AG04449 (cell line): ENCODE results near the gene PDE8A.

Source experiments
- CTCF ChIA-PET: fragments of 350-600 bp; formaldehyde crosslinking; extraction: SDS; loops from one replicate; lab custom pipeline; 2021; ENCODE audit warnings: antibody characterized with exemption; lab: Yijun Ruan, JAX
- POLR2A ChIA-PET: fragments of 400-600, 350-600 bp; formaldehyde crosslinking; extraction: SDS; loops from one replicate; lab custom pipeline; 2020; ENCODE audit warnings: antibody characterized with exemption, inconsistent platforms; lab: Yijun Ruan, JAX
- DNase-seq: peaks from one replicate; pipeline ENCODE4 v3.0.0-alpha.2; 2010; ENCODE audit warnings: low read depth, low spot score
- H3K4me3 ChIP-seq: 2 replicates; pipeline ENCODE4 v1.5.1; 2011; ENCODE audit warnings: low read depth, mild to moderate bottlenecking, control low read depth, low read length
- TF ChIP-seq, protein P1 (sequence below): IDR thresholded peaks from one replicate; pipeline ENCODE4 v1.5.1; 2011; ENCODE audit warnings: mild to moderate bottlenecking, moderate library complexity, low read length, control low read depth, inconsistent platforms; ENCODE audit not compliant: insufficient read depth; ENCODE audit errors: missing control alignments

PDE8A gene

DNA sequence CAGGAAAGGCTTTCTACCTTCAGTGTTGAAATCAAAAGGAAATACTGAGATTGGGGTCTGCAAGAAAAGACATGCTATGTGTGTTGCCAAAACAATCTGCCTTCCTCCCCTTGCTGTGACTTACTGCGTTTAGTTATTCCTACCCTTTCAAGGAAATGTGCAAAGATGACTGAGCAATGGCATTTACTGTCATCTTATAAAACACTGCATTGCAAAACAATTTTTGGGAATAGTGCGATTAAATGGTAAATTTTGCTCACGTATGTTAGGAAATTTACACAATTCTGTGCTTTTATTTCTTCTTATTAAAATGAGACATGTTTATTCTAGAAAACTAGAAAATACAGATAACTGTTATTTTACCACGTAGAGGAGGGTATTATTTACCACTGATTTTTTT lies 45.8 kb downstream of the PDE8A start:
- ChIA-PET CTCF (no interaction called here), POLR2A (interaction anchor here (0.6 kb wide), 1 partner anchor 66 kb away, joined by 3 read pairs; no protein-coding TSS in a partner anchor)
- no peak overlapping the region for H3K4me3 ChIP-seq
- DNase-seq = no peak
- TF ChIP-seq, protein P1, sequence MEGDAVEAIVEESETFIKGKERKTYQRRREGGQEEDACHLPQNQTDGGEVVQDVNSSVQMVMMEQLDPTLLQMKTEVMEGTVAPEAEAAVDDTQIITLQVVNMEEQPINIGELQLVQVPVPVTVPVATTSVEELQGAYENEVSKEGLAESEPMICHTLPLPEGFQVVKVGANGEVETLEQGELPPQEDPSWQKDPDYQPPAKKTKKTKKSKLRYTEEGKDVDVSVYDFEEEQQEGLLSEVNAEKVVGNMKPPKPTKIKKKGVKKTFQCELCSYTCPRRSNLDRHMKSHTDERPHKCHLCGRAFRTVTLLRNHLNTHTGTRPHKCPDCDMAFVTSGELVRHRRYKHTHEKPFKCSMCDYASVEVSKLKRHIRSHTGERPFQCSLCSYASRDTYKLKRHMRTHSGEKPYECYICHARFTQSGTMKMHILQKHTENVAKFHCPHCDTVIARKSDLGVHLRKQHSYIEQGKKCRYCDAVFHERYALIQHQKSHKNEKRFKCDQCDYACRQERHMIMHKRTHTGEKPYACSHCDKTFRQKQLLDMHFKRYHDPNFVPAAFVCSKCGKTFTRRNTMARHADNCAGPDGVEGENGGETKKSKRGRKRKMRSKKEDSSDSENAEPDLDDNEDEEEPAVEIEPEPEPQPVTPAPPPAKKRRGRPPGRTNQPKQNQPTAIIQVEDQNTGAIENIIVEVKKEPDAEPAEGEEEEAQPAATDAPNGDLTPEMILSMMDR = no peak

DNA sequence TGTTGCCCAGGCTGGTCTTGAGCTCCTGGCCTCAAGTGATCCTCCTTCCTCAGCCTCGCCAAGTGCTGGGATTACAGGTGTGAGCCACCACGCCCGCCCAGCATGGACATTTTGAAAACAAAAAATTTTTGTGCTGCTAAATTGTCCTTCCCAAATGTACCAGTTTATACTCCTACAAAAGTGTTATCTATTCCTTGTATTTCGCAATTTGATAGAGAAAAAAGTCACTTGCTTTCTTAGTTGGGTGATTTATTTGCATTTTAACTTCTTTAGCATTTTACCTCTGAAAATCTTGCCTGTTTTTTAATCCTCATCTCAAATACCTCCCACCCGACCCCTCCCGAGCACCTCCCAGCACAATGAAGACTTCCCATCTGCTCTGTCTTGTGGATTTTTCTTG lies 46.8 kb downstream of the PDE8A start:
- TF ChIP-seq, protein P1 = no peak
- ChIA-PET POLR2A (no interaction called here), CTCF (interaction anchor here (9.4 kb wide), 1 partner anchor 17 kb away, joined by 55 read pairs; no protein-coding TSS in a partner anchor)
- no peak overlapping the region for H3K4me3 ChIP-seq
- no peak for DNase-seq

DNA sequence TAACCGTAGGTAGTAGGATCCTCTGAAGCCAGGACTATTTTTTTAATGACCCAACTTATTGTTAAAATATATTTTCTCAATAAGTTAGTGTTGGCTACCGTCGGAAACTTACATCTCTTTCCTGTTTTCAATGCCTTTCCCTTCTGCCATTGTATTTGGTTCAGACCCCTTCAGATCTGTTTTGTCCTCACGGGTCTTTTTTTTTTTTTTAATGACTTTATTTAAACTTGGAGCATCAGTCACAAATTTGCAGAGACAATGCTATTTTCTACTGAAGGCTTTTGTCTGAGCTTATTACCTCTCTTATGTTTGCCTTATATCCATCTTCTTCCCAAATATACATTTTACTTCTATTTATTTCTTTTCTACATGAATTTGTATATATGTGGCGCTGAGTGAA lies 47.6 kb downstream of the PDE8A start:
- ChIA-PET CTCF (interaction anchor here (1.1 to 9.4 kb wide), 3 partner anchors 13 to 74 kb away, joined by 3 to 55 read pairs (median 4); no protein-coding TSS in a partner anchor), POLR2A (no interaction called here)
- H3K4me3 ChIP-seq = no peak overlapping the region
- no peak for DNase-seq
- TF ChIP-seq, protein P1 = no peak

DNA sequence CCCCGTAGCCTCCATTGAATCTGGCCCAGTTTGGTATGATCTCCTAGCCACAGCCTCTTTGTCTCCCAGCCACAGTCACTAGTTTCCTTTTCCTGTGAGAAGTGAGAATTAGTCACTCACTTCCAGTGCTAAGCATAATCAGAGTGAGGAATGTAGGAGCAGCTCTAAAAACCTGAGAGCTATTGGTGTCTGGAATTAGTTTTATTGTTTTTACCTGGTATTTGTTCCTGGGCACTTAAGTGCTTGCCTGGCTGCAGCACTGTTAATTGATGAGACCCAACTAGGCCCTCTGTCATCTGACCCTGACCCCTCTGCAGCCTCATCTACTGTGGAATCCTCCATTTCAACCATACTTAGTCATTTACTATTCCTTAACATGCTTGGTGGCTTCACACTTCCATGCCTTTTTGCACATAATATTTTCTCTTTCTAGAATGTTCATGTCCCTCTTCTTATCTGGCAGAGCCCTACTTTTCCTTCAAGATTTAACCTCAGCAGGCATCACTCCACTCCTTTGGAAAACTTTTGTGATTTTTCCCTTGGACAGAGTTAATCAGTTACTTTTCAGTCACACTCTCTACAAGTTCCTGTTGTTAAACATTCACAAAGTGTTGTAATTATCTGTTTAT lies 48.8 kb downstream of the PDE8A start:
- no peak for DNase-seq
- POLR2A ChIA-PET = no interaction called here
- TF ChIP-seq, protein P1 = no peak
- no peak overlapping the region for H3K4me3 ChIP-seq
- CTCF ChIA-PET = interaction anchor here (0.6 to 9.4 kb wide), 5 partner anchors 8 to 75 kb away, joined by 3 to 55 read pairs (median 3); no protein-coding TSS in a partner anchor

DNA sequence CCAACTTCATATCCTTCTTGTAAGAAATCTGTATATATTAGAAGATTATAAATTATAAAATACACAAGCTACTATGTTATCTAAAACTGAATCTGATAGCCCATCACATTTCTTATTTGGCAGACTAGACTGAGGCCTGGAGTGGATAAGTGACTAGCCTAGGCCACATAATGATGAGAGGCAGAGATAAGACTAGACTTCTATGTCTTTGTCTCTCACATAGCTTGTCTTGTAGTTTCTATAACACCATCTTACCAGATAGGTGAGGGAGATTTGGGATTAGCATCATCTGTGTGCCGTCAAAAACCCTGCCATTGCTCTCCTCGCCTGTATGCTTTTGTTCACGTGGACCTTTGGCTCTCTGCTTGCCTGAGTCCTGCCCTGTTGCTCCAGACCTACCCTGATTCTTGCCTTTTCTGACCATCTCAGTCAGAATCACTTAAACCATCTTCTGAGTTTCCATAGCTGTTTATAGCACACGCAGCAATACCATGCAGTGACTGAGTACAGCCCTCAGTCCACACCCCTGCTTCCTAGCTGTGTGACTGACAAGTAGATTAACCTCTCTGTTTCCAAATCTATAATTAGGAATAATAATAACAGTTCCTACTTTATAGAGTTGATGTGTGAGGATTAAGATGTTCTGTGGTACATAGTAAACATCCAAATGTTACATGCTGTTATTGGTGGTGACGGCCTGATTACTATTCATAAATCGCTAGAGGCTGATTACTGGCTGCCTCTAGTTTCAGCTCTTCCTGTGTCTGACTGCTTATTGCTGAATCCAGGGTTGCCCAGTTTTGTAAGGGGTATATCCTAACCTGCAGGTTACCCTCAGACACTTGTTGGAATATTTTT lies 49.7 kb downstream of the PDE8A start:
- H3K4me3 ChIP-seq = no peak overlapping the region
- ChIA-PET POLR2A (no interaction called here), CTCF (interaction anchor here (0.6 to 9.4 kb wide), 3 partner anchors 9 to 37 kb away, joined by 3 to 55 read pairs (median 3); no protein-coding TSS in a partner anchor)
- no peak for DNase-seq
- TF ChIP-seq, protein P1 = no peak
